DND-41 (cell line): ENCODE results near the gene HOXD12.

Experiments
- EZH2 ChIP-seq: IDR thresholded peaks from 3 replicates; pipeline ENCODE4 v1.6.1; 2012; ENCODE audit warnings: borderline replicate concordance, low read depth, mild to moderate bottlenecking, moderate library complexity, low read length, inconsistent platforms; ENCODE audit not compliant: severe bottlenecking
- TF ChIP-seq, protein P1 (sequence below): IDR thresholded peaks from 2 replicates; pipeline ENCODE4 v1.5.1; 2012; ENCODE audit warnings: borderline replicate concordance, low read length, moderate library complexity, mild to moderate bottlenecking; ENCODE audit not compliant: poor library complexity, severe bottlenecking; ENCODE audit errors: extremely low read depth

DNA sequence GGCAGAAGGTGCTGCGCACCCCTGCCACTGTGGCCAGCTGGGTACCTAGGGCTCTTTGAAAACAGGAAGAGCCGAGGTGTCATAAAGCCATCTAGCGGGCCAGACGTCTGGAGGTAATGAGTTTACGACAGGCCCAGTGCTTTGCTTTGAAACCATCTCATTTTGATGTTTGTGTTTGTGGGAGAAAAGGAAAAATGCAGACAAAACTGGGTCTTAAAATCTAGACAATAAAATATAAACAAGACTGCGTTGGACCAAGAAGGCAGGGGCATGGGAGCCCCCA, 26.1 kb downstream of the HOXD12 start:
- TF ChIP-seq, protein P1, sequence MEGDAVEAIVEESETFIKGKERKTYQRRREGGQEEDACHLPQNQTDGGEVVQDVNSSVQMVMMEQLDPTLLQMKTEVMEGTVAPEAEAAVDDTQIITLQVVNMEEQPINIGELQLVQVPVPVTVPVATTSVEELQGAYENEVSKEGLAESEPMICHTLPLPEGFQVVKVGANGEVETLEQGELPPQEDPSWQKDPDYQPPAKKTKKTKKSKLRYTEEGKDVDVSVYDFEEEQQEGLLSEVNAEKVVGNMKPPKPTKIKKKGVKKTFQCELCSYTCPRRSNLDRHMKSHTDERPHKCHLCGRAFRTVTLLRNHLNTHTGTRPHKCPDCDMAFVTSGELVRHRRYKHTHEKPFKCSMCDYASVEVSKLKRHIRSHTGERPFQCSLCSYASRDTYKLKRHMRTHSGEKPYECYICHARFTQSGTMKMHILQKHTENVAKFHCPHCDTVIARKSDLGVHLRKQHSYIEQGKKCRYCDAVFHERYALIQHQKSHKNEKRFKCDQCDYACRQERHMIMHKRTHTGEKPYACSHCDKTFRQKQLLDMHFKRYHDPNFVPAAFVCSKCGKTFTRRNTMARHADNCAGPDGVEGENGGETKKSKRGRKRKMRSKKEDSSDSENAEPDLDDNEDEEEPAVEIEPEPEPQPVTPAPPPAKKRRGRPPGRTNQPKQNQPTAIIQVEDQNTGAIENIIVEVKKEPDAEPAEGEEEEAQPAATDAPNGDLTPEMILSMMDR = no peak
- no peak for TF ChIP-seq EZH2
